SK-N-SH (cell line): ENCODE results near the gene PPP4R2. TPM values are rescaled to one million over a fixed set of nuclear protein-coding genes. Genes with fewer than 3 reads are reported as not detected.

Source experiments
- CTCF ChIA-PET: fragments of 300-600, 350-600 bp; formaldehyde crosslinking; extraction: SDS; loops from one replicate; lab custom pipeline; 2021; lab: Yijun Ruan, JAX
- POLR2A ChIA-PET: fragments of 350-600 bp; sonication (Branson Sonifier 250); formaldehyde crosslinking; extraction: SDS; loops from one replicate; lab custom pipeline; 2020; ENCODE audit warnings: antibody characterized with exemption, inconsistent platforms; lab: Yijun Ruan, JAX
- DNase-seq: peaks from one replicate; pipeline ENCODE4 v3.0.0; 2012
- H2AFZ ChIP-seq: fragments of 200-600 bp; sonication (generic); 2 replicates; pipeline ENCODE4 v1.8.1; 2016; ENCODE audit warnings: antibody characterized with exemption, mild to moderate bottlenecking, low read depth
- H3F3A ChIP-seq: fragments of 200-600 bp; sonication (generic); replicated peaks from 2 replicates; pipeline ENCODE3; 2016; ENCODE audit warnings: antibody characterized with exemption, mild to moderate bottlenecking; ENCODE audit not compliant: insufficient read depth
- H3K27ac ChIP-seq, 2 experiments: fragments of 200-500 bp in 1 of 2; fragments of 200-600 bp in 1 of 2; sonication (Bioruptor generic) in 1 of 2; sonication (generic), shearing (Covaris generic) in 1 of 2; 2 replicates each; pipeline versions ENCODE4 v1.5.1 to v1.6.1; 2014 to 2016; ENCODE audit warnings: low read depth in 2 of 2, inconsistent platforms in 1 of 2, low read length in 1 of 2, mild to moderate bottlenecking in 1 of 2, mixed read lengths in 1 of 2
- H3K27me3 ChIP-seq: fragments of 200-600 bp; sonication (generic), shearing (Covaris generic); 2 replicates; pipeline ENCODE4 v1.6.1; 2016; ENCODE audit warnings: mixed run types; ENCODE audit not compliant: insufficient read depth
- H3K36me3 ChIP-seq, 2 experiments: fragments of 200-500 bp in 1 of 2; fragments of 200-600 bp in 1 of 2; sonication (Bioruptor generic) in 1 of 2; sonication (generic) in 1 of 2; replicated peaks in 1 of 2; 2 replicates each; pipeline versions ENCODE3 to v1.5.1; 2014 to 2016; ENCODE audit warnings: low read length in 1 of 2, mild to moderate bottlenecking in 1 of 2; ENCODE audit not compliant: insufficient read depth in 2 of 2, control insufficient read depth in 1 of 2
- H3K4me1 ChIP-seq, 2 experiments: fragments of 200-500 bp in 1 of 2; fragments of 200-600 bp in 1 of 2; sonication (Bioruptor generic) in 1 of 2; sonication (generic), shearing (Covaris generic) in 1 of 2; 2 replicates each; pipeline versions ENCODE4 v1.5.1 to v1.6.1; 2014 to 2016; ENCODE audit warnings: low read depth in 1 of 2, low read length in 1 of 2, mixed run types in 1 of 2; ENCODE audit not compliant: insufficient read depth in 2 of 2, control insufficient read depth in 1 of 2
- H3K4me2 ChIP-seq: fragments of 200-600 bp; sonication (generic), shearing (Covaris generic); 2 replicates; pipeline ENCODE4 v1.6.1; 2017; ENCODE audit warnings: mixed run types
- H3K4me3 ChIP-seq, 2 experiments: fragments of 200-500 bp in 1 of 2; fragments of 200-600 bp in 1 of 2; sonication (Bioruptor generic) in 1 of 2; sonication (generic), shearing (Covaris generic) in 1 of 2; 2 replicates each; pipeline versions ENCODE4 v1.5.1 to v1.8.1; 2014 to 2016; ENCODE audit warnings: low read depth in 2 of 2, inconsistent platforms in 1 of 2, low read length in 1 of 2, mild to moderate bottlenecking in 1 of 2, mixed read lengths in 1 of 2, moderate library complexity in 1 of 2
- H3K79me2 ChIP-seq: fragments of 200-600 bp; sonication (generic); 2 replicates; pipeline ENCODE4 v1.8.1; 2017; ENCODE audit warnings: mild to moderate bottlenecking; ENCODE audit not compliant: insufficient read depth
- H3K9ac ChIP-seq: fragments of 200-600 bp; sonication (generic); 2 replicates; pipeline ENCODE4 v1.6.1; 2017; ENCODE audit warnings: mixed run types
- H3K9me2 ChIP-seq: fragments of 200-600 bp; sonication (generic); 2 replicates; pipeline ENCODE4 v1.6.1; 2017; ENCODE audit warnings: mixed run types
- H3K9me3 ChIP-seq: fragments of 200-600 bp; sonication (generic); 2 replicates; pipeline ENCODE4 v1.6.1; 2017; ENCODE audit warnings: mixed run types, mild to moderate bottlenecking, moderate library complexity
- H4K20me1 ChIP-seq: fragments of 200-600 bp; sonication (generic); 2 replicates; pipeline ENCODE4 v1.6.1; 2017; ENCODE audit warnings: mild to moderate bottlenecking, mixed run types; ENCODE audit not compliant: insufficient read depth
- EP300 ChIP-seq, 2 experiments: IDR thresholded peaks; 2 replicates each; pipeline versions ENCODE4 v1.4.0 to v1.6.1; 2012; ENCODE audit warnings: borderline replicate concordance in 1 of 2, low read depth in 1 of 2, low read length in 1 of 2
- EZH2phosphoT487 ChIP-seq: fragments of 200-600 bp; sonication (generic); IDR thresholded peaks from 2 replicates; pipeline ENCODE4 v1.6.1; 2017; ENCODE audit warnings: low read depth, mixed run types, mild to moderate bottlenecking, antibody characterized with exemption, moderate library complexity, borderline replicate concordance
- FOSL2 ChIP-seq: IDR thresholded peaks from 2 replicates; pipeline ENCODE4 v1.4.0; 2012; ENCODE audit warnings: low read depth, mild to moderate bottlenecking, moderate library complexity, borderline replicate concordance
- FOXJ3 ChIP-seq: sonication (generic); formaldehyde crosslinking; IDR thresholded peaks from 2 replicates; pipeline ENCODE4 v1.5.1; 2020; ENCODE audit warnings: mild to moderate bottlenecking, missing genetic modification reagents
- GATA2 ChIP-seq: sonication (generic); formaldehyde crosslinking; IDR thresholded peaks from 2 replicates; pipeline ENCODE4 v1.5.0; 2020; ENCODE audit warnings: mild to moderate bottlenecking, missing genetic modification reagents
- JUND ChIP-seq: IDR thresholded peaks from 2 replicates; pipeline ENCODE4 v1.4.0; 2012
- MXI1 ChIP-seq: IDR thresholded peaks from 2 replicates; pipeline ENCODE4 v1.6.1; 2012; ENCODE audit warnings: mild to moderate bottlenecking, low read depth, low read length, improper control_type of control experiment
- RXRA ChIP-seq: IDR thresholded peaks from 2 replicates; pipeline ENCODE4 v1.4.0; 2012; ENCODE audit warnings: low read depth, mild to moderate bottlenecking, borderline replicate concordance
- SMC3 ChIP-seq: IDR thresholded peaks from 2 replicates; pipeline ENCODE4 v1.6.1; 2012; ENCODE audit warnings: low read depth, low read length, improper control_type of control experiment
- TAF1 ChIP-seq: IDR thresholded peaks from 2 replicates; pipeline ENCODE4 v1.6.1; 2012; ENCODE audit warnings: low read depth, mild to moderate bottlenecking, low read length, moderate library complexity, borderline replicate concordance
- TCF12 ChIP-seq: IDR thresholded peaks from 2 replicates; pipeline ENCODE4 v1.4.0; 2012
- USF1 ChIP-seq: IDR thresholded peaks from 2 replicates; pipeline ENCODE4 v1.4.0; 2012; ENCODE audit warnings: low read depth, borderline replicate concordance
- USF2 ChIP-seq: fragments of 150-350 bp; IDR thresholded peaks from 2 replicates; pipeline ENCODE4 v1.6.1; 2017; ENCODE audit warnings: antibody characterized with exemption, low read length, low read depth, borderline replicate concordance
- WGBS: methylation state at CpG from one replicate; pipeline ENCODE4 v1.1.6; 2017; ENCODE audit warnings: low lambda C conversion rate; 5-methylcytosine and 5-hydroxymethylcytosine counted together
- polyA plus RNA-seq, 3 experiments: library from polyadenylated mRNA; depleted of rRNA; stranded (reverse); fragments of >200 nt; gene quantifications; 2 replicates each; pipeline ENCODE4 v1.2.3, GENCODE V29; 2012
- TF ChIP-seq, protein P1 (sequence below): IDR thresholded peaks from 2 replicates; pipeline ENCODE4; 2012

PPP4R2 gene
- polyA plus RNA-seq, 1 of the 3 experiments (the other 2 are of a cell fraction) = 8.9 TPM

- TF ChIP-seq USF2 = no peak
- no peak for TF ChIP-seq MXI1
- TF ChIP-seq, all 33 proteins: peak for 0
Observed at GRCh38 chr3:73101881-73102280, 105.3 kb downstream of the PPP4R2 start (continued).

DNA sequence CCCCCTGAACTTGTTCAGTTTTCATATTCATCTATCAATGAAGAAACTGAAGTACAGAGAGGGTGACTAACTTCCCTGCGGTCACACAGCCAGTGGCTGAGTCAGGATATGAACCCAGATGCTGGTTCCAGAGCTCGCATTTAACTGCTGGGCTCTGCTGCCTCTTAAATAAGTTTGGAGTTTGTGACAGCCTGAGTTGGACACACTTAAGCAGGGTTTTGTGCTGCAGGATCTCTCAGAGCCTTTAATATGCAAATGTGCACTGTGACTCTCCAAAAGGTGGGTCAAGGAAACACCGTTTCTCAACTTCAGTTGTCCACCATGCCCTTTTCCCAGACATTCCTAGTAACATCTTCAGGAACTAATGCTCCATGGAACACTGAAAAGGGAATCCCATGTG lies 110.6 kb downstream of the PPP4R2 start:
- no peak overlapping the region for H2AFZ ChIP-seq
- no peak for DNase-seq
- H3K4me3 ChIP-seq = no peak overlapping the region
- H3K4me2 ChIP-seq = no peak overlapping the region
- no peak overlapping the region for H3K27ac ChIP-seq
- no peaks in the 10 kb centered on the region for H3F3A ChIP-seq
- H3K9me2 ChIP-seq = no peaks in the 10 kb centered on the region
- POLR2A ChIA-PET = no interaction called here
- no peaks in the 10 kb centered on the region for H3K79me2 ChIP-seq
- no peaks in the 10 kb centered on the region for H3K36me3 ChIP-seq
- no peaks in the 10 kb centered on the region for H3K27me3 ChIP-seq
- WGBS = 70% methylated on average over 3 of the region's 3 CpGs
- H4K20me1 ChIP-seq = no peaks in the 10 kb centered on the region
- H3K4me1 ChIP-seq = no peaks in the 10 kb centered on the region; a peak in 1 of 4 replicates
- H3K9ac ChIP-seq = no peak overlapping the region
- no peaks in the 10 kb centered on the region for H3K9me3 ChIP-seq
- CTCF ChIA-PET = interaction anchor here (1.3 to 3.2 kb wide), 2 partner anchors 14 to 396 kb away, joined by 3 to 15 read pairs; no protein-coding TSS in a partner anchor
- TF ChIP-seq TCF12 (no peak), FOXJ3 (no peak), SMC3 (no peak), TAF1 (no peak), USF1 (no peak), EP300 (IDR thresholded peaks at IDR 0.05; ENCODE audit: borderline replicate concordance in 1 of 2, low read depth in 1 of 2, low read length in 1 of 2) (no peak), EZH2phosphoT487 (no peak), JUND (no peak), USF2 (no peak), FOSL2 (no peak), RXRA (no peak), MXI1 (no peak), GATA2 (CRISPR knock-in tag) (no peak)
- TF ChIP-seq, protein P1, sequence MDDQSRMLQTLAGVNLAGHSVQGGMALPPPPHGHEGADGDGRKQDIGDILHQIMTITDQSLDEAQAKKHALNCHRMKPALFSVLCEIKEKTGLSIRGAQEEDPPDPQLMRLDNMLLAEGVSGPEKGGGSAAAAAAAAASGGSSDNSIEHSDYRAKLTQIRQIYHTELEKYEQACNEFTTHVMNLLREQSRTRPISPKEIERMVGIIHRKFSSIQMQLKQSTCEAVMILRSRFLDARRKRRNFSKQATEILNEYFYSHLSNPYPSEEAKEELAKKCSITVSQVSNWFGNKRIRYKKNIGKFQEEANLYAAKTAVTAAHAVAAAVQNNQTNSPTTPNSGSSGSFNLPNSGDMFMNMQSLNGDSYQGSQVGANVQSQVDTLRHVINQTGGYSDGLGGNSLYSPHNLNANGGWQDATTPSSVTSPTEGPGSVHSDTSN = no peak
